Activated CD4-positive, alpha-beta T cell treated with anti-CD3 and anti-CD28 coated beads, Interleukin-2, amount 10 ng/mL, durations not matched to agents 24 days and 14 days (primary cell): ENCODE results near the gene PCSK2. TPM values are rescaled to one million over a fixed set of nuclear protein-coding genes. Genes with fewer than 3 reads are reported as not detected.

Experiments used
- DNase-seq: peaks from one replicate; pipeline ENCODE4 v3.0.0; 2022
- H3K27ac Mint-ChIP-seq: one replicate; pipeline ENCODE4 v1.8.0; 2022; ENCODE audit warnings: mild to moderate bottlenecking, mixed read lengths
- H3K27me3 Mint-ChIP-seq: one replicate; pipeline ENCODE4 v1.8.0; 2022; ENCODE audit warnings: mixed read lengths
- H3K36me3 Mint-ChIP-seq: one replicate; pipeline ENCODE4 v1.8.0; 2022; ENCODE audit warnings: low read depth, mild to moderate bottlenecking, mixed read lengths
- H3K4me1 Mint-ChIP-seq: one replicate; pipeline ENCODE4 v1.8.0; 2021; ENCODE audit warnings: mixed read lengths
- H3K4me3 Mint-ChIP-seq: one replicate; pipeline ENCODE4 v1.8.0; 2022; ENCODE audit warnings: mild to moderate bottlenecking, moderate library complexity, mixed read lengths
- H3K9me3 Mint-ChIP-seq: one replicate; pipeline ENCODE4 v1.8.0; 2021; ENCODE audit warnings: mixed read lengths
- intact Hi-C: fragments of 100-400 bp; cut with micrococcal nuclease; formaldehyde crosslinking; loops from one replicate; pipeline ENCODE4 v1.15.1; 2023
- total RNA-seq: library from RNA; stranded (reverse); gene quantifications from 2 replicates; pipeline ENCODE4 v1.2.3, GENCODE V29; 2022

Gene PCSK2
- total RNA-seq, 1 donor from 2014 or later = not detected

- Mint-ChIP-seq H3K36me3 (no peaks in the 10 kb centered on the region), H3K4me1 (no peaks in the 10 kb centered on the region), H3K9me3 (no peaks in the 10 kb centered on the region), H3K4me3 (no peak overlapping the region), H3K27me3 (peaks cover 4% of the 10 kb centered on the region), H3K27ac (no peak overlapping the region)
- DNase-seq = no peak
- intact Hi-C loops = no loop called here
These were observed 180.7 kb downstream of the PCSK2 start for GRCh38 chr20:17407550-17407949.

GRCh38 chr20:17417225-17417624, 190.4 kb downstream of the PCSK2 start:
- Mint-ChIP-seq H3K9me3 (peaks cover 9% of the 10 kb centered on the region), H3K27me3 (peaks cover 8% of the 10 kb centered on the region), H3K36me3 (no peaks in the 10 kb centered on the region), H3K27ac (no peak overlapping the region), H3K4me3 (no peak overlapping the region), H3K4me1 (no peaks in the 10 kb centered on the region)
- no peak for DNase-seq
- intact Hi-C loops = no loop called here

- no peak overlapping the region for H3K4me3 Mint-ChIP-seq
- DNase-seq = no peak
- H3K9me3 Mint-ChIP-seq = peaks cover 6% of the 10 kb centered on the region
- H3K27me3 Mint-ChIP-seq = peaks cover 11% of the 10 kb centered on the region
- H3K36me3 Mint-ChIP-seq = no peaks in the 10 kb centered on the region
- intact Hi-C loops = no loop called here
- H3K4me1 Mint-ChIP-seq = no peaks in the 10 kb centered on the region
- no peak overlapping the region for H3K27ac Mint-ChIP-seq
These were observed 191.9 kb downstream of the PCSK2 start for GRCh38 chr20:17418737-17419136.

DNA sequence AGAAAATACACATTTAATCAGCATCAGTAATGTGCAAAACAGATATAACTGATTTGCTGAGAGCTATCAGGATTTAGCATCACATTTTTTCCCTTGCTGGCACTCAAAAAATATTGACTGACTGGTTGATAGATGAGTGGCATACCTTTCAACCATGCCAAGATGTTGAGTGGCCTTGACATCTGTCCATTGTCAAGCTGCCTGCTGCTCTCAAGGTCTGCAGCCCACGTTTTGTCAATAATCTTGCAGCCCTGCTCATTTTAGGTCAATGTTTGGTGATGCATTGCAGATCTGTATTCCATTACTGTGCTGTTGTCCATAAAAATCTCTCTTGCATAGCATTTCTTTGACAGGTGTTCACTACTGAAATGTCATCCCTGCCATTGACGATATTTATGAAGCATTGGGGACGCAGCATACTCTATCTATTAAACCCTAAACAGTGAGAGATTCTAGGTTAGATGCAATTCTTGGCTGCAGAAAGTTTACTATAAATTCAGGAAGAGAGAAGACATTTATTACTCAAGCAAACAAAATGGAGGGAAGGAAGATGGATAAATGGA, 192.7 kb downstream of the PCSK2 start:
- no peak for DNase-seq
- Mint-ChIP-seq H3K4me1 (no peaks in the 10 kb centered on the region), H3K27me3 (peaks cover 13% of the 10 kb centered on the region), H3K36me3 (no peaks in the 10 kb centered on the region), H3K9me3 (no peaks in the 10 kb centered on the region), H3K4me3 (no peak overlapping the region), H3K27ac (no peak overlapping the region)
- intact Hi-C loops = no loop called here

DNA sequence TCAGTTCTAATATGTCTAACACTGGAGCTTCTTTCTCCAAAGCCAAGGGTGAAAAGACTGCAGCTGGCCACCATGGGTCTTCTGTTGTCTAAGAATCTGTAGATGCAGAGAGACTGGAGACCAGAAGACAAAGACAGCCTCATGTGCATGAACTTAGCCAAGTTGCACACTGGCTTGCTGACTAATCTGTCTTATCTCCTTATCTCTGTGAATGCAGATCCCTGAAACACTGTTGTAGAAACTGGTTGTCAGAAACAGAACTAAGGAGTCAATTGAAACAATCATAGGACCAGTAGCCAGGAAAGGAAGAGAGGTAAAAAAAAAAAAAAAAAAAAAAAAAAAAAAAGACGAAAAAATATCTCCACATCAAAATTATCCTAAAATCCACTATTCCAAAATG, 194.7 kb downstream of the PCSK2 start:
- Mint-ChIP-seq H3K36me3 (no peaks in the 10 kb centered on the region), H3K4me1 (no peaks in the 10 kb centered on the region), H3K4me3 (no peak overlapping the region), H3K9me3 (no peaks in the 10 kb centered on the region), H3K27ac (no peak overlapping the region), H3K27me3 (peaks cover 13% of the 10 kb centered on the region)
- no peak for DNase-seq
- intact Hi-C loops = no loop called here

- peaks cover 9% of the 10 kb centered on the region for H3K27me3 Mint-ChIP-seq
- intact Hi-C loops = no loop called here
- H3K9me3 Mint-ChIP-seq = no peaks in the 10 kb centered on the region
- H3K4me3 Mint-ChIP-seq = no peak overlapping the region
- no peak for DNase-seq
- no peaks in the 10 kb centered on the region for H3K36me3 Mint-ChIP-seq
- H3K4me1 Mint-ChIP-seq = no peaks in the 10 kb centered on the region
- no peak overlapping the region for H3K27ac Mint-ChIP-seq
These were observed 196.9 kb downstream of the PCSK2 start for GRCh38 chr20:17423782-17424181.

DNA sequence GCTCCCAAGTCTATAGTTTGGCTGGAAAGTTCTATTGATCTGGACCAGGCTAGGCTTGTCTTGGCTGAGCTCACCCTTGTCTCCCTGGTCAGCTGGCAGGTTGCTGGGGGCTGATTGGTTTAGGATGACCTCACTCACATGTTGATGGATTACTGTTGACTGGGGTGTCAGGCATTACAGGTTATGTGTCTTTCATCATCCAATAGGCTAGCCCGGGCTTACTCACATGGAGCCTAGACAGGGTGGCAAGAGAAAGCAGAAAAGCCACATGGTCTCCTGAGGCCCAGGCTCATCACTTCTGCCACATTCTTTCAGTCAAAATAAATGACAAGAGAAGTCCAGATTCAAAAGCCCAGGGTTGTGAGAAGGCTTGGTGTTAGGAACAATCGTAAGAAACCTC, 200.8 kb downstream of the PCSK2 start:
- Mint-ChIP-seq H3K4me1 (no peaks in the 10 kb centered on the region), H3K9me3 (no peaks in the 10 kb centered on the region), H3K27me3 (peaks cover 13% of the 10 kb centered on the region), H3K4me3 (no peak overlapping the region), H3K27ac (no peak overlapping the region), H3K36me3 (no peaks in the 10 kb centered on the region)
- intact Hi-C loops = no loop called here
- no peak for DNase-seq

DNA sequence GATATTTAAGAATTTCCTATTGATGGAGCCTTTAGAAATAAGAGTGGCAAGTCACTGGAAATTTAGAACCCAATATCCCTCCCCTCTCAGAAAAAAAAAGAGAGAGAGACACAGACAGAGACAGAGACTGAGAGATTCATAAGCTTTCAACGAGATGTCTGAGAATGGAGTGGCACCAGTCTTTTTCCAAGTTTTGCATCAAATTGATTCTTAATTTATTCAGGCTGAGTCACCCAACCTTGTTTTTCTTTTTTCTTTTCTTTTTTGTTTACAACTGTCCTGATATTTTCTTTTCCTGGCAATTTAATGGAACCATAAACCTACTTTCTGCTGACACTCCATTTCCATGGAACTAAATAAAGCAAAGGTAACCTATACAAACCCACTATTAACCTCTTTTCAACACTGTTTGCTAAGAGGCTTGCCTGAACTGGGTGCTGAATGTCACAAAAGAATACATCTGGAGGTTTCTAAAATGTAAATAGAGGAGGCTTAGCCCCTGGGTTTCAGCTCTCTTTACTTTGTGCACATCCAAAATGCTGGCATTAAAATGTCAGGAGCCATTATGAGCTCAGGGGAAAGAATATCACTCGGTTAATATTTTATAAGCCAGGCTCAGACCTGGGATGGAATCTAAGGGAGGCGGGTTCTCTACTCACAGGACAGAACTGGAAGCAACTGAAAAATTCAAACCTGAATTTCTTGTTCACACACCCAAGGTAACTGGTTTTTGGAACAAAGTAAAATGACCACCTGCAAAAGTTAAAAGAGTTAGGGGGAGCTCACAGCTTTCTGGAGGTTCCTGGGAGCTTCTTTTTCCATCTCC, 203.5 kb downstream of the PCSK2 start:
- intact Hi-C loops = no loop called here

GRCh38 chr20:17431621-17432364, 205.0 kb downstream of the PCSK2 start:
- DNase-seq = peak; percentile 81
- Mint-ChIP-seq H3K4me1 (peaks cover 4% of the 10 kb centered on the region), H3K4me3 (no peak overlapping the region), H3K27me3 (peaks cover 15% of the 10 kb centered on the region), H3K36me3 (no peaks in the 10 kb centered on the region), H3K9me3 (no peaks in the 10 kb centered on the region), H3K27ac (no peak overlapping the region)
- intact Hi-C loops = no loop called here

More for the DNA sequence above, 203.5 kb downstream of the PCSK2 start:
- Mint-ChIP-seq H3K4me3 (no peak overlapping the region), H3K27me3 (peaks cover 15% of the 10 kb centered on the region), H3K27ac (no peak overlapping the region), H3K9me3 (no peaks in the 10 kb centered on the region), H3K36me3 (no peaks in the 10 kb centered on the region), H3K4me1 (peaks cover 4% of the 10 kb centered on the region)
- no peak for DNase-seq

DNA sequence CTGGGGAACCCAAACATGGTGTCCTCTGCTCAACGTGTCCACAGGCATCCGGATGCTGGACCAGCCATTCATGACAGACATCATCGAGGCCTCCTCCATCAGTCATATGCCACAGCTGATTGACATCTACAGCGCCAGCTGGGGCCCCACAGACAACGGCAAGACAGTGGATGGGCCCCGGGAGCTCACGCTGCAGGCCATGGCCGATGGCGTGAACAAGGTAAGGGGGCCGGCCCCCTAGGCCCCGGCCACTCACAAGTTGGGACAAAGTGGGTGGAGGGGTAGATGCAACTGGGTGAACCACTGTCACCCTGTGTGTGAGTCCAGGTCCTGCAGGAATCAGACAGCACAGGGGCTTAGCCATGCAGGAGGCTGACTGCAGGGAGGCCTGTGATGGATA, 209.8 kb downstream of the PCSK2 start:
- intact Hi-C loops = no loop called here
- DNase-seq = no peak
- Mint-ChIP-seq H3K27me3 (peaks cover 9% of the 10 kb centered on the region), H3K9me3 (no peaks in the 10 kb centered on the region), H3K36me3 (no peaks in the 10 kb centered on the region), H3K4me3 (no peak overlapping the region), H3K27ac (no peak overlapping the region), H3K4me1 (peaks cover 4% of the 10 kb centered on the region)

DNA sequence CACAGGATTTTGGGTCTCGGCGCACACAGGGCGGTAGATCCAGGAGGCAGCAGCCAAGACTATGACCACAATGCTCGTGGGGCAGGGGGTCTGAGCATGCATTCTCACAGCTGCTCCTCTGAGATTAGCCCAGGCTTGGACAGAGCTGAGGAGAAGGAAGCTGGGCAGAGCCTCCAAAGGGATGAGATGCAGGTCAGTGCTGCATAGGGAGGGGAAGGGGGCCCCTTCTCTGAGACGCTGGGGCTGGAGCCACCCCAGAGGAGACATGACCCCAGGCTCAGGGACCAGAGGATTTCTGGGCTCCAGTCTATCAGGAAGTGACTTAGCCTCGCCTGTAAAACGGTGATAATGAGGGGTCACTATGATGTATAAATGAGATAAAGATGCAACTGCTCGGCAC, 210.4 kb downstream of the PCSK2 start:
- DNase-seq = no peak
- Mint-ChIP-seq H3K9me3 (no peaks in the 10 kb centered on the region), H3K36me3 (no peaks in the 10 kb centered on the region), H3K4me1 (peaks cover 4% of the 10 kb centered on the region), H3K4me3 (no peak overlapping the region), H3K27me3 (peaks cover 9% of the 10 kb centered on the region), H3K27ac (no peak overlapping the region)
- intact Hi-C loops = no loop called here

GRCh38 chr20:17438436-17439039, 211.7 kb downstream of the PCSK2 start:
- intact Hi-C loops = no loop called here
- no peak for DNase-seq
- no peak overlapping the region for H3K27ac Mint-ChIP-seq
- peaks cover 13% of the 10 kb centered on the region for H3K27me3 Mint-ChIP-seq
- H3K9me3 Mint-ChIP-seq = no peaks in the 10 kb centered on the region
- H3K4me3 Mint-ChIP-seq = no peak overlapping the region
- peaks cover 4% of the 10 kb centered on the region for H3K4me1 Mint-ChIP-seq
- no peaks in the 10 kb centered on the region for H3K36me3 Mint-ChIP-seq

DNA sequence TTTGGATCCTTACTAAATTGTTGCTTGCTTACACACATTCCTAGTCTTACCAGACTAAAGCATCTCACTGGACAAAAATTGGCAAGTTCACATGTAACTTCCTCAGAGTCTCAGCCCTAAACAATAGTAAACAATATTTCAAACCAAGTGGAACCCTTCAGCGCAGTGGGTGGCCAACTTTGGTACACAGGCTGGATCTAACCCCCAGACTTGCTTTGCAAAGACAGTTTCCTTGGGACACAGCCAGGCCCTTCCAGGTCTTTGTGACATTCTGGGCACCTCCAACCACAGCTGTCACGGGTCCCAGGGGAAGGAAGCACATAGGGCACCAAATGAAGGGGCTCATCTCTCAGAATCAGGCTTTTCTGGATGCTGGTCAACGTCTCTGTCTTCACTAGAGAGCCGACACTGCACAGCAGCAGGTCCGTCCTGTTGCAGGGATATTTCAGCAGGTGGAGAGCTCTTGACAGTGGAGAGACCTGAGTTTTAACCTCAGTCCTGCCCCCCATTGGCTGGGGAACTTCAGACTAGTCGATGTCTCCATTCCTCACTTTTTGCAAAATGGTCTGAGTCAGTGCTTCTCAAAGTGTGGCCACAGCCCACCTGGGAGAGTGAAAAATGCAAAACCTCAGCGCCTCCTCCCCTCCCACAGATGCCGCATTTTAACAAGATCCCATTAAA, 212.9 kb downstream of the PCSK2 start:
- no peaks in the 10 kb centered on the region for H3K36me3 Mint-ChIP-seq
- DNase-seq = no peak
- H3K9me3 Mint-ChIP-seq = no peaks in the 10 kb centered on the region
- H3K4me1 Mint-ChIP-seq = no peaks in the 10 kb centered on the region
- H3K27ac Mint-ChIP-seq = no peak overlapping the region
- no peak overlapping the region for H3K4me3 Mint-ChIP-seq
- intact Hi-C loops = no loop called here
- H3K27me3 Mint-ChIP-seq = peaks cover 9% of the 10 kb centered on the region
